Adrenal gland (tissue), 12 donors: ENCODE data around the gene SLC13A3. TPM values are rescaled to one million over a fixed set of nuclear protein-coding genes. Genes with fewer than 3 reads are reported as not detected.
A peak's percentile ranks its signal among the peaks of the same experiment; 100 is the strongest.

Experiments
- DNase-seq, 7 donors: peaks; one replicate each; pipeline ENCODE4 v3.0.0-alpha.2; 2019 to 2020
- H3K27ac ChIP-seq, 5 donors: fragments of 200-600 bp; sonication (generic) in 4 of 5; 1 replicate in 3 of 5; 2 replicates in 2 of 5; pipeline versions ENCODE4 v1.5.1 to v1.8.0; 2016 to 2020; ENCODE audit warnings: mild to moderate bottlenecking in 1 of 5
- H3K27me3 ChIP-seq: fragments of 200-600 bp; 2 replicates; pipeline ENCODE4 v1.8.0; 2021
- H3K36me3 ChIP-seq, 2 donors: fragments of 200-600 bp; replicated peaks in 1 of 2; 1 replicate in 1 of 2; 2 replicates in 1 of 2; pipeline versions ENCODE4 v1.5.1 to v1.8.0; 2018 to 2022
- H3K4me1 ChIP-seq, 2 donors: fragments of 200-600 bp; replicated peaks in 1 of 2; 1 replicate in 1 of 2; 2 replicates in 1 of 2; pipeline versions ENCODE4 v1.5.1 to v1.8.0; 2018 to 2021
- H3K4me3 ChIP-seq, 4 donors: fragments of 200-600 bp; sonication (generic) in 3 of 4; one replicate each; pipeline ENCODE4 v1.5.1; 2016 to 2018
- H3K9me3 ChIP-seq, 3 donors: fragments of 200-600 bp; sonication (generic) in 1 of 3; replicated peaks in 1 of 3; 1 replicate in 2 of 3; 2 replicates in 1 of 3; pipeline versions ENCODE4 v1.5.1 to v1.8.0; 2016 to 2021
- POLR2A ChIP-seq, 2 donors: fragments of 450-650 bp; IDR thresholded peaks; one replicate each; pipeline ENCODE4 v1.6.1; 2017; ENCODE audit warnings: antibody characterized with exemption in 2 of 2, mild to moderate bottlenecking in 2 of 2, moderate library complexity in 1 of 2
- WGBS, 4 donors: extraction: QIAGEN DNeasy Blood & Tissue Kit in 2 of 4; methylation state at CpG; one replicate each; pipeline versions ENCODE4 v1.1.5 to v1.1.7; 2013 to 2017; 5-methylcytosine and 5-hydroxymethylcytosine counted together
- intact Hi-C, 2 donors: fragments of 100-400 bp; cut with DNase I; formaldehyde crosslinking; loops; one replicate each; pipeline versions ENCODE4 v1.14.1 to v1.15.0; 2022 to 2023
- polyA plus RNA-seq, 3 donors: library from polyadenylated mRNA; stranded (reverse); fragments of 200-250 nt in 2 of 3; fragments of 350-450 nt in 1 of 3; fragmentation: Illumina TruSeq in 1 of 3; extraction: RNeasy Lipid Tissue Mini Kit (QIAGEN cat#74804) in 1 of 3; gene quantifications; one replicate each; pipeline ENCODE4 v1.2.3, GENCODE V29; 2013 to 2014
- total RNA-seq, 9 donors: library from RNA; depleted of rRNA in 4 of 9; stranded (reverse); fragments of >200 nt in 4 of 9; fragments of 120-200 nt in 1 of 9; fragmentation: NEBNext Ultra II Directional in 1 of 9; extraction: Animal tissue kit (Norgen Biotek cat#: 25700) in 1 of 9; gene quantifications; one replicate each; pipeline versions ENCODE4 v1.1.0 to v1.2.4, GENCODE V29; 2013 to 2023
- TF ChIP-seq, protein P1 (sequence below), 6 experiments: fragments of 450-650 bp in 4 of 6; fragments of 200-600 bp in 2 of 6; sonication (generic) in 1 of 6; IDR thresholded peaks; 1 replicate in 5 of 6; 2 replicates in 1 of 6; pipeline versions ENCODE4 v1.5.1 to v1.8.0; 2016 to 2021; ENCODE audit warnings: antibody characterized with exemption in 6 of 6, mild to moderate bottlenecking in 2 of 6, moderate library complexity in 1 of 6
- donor health status: healthy with polysubstance abuse.
- donor health status: Bipolar disorder and iron deficiency.
- donor health status: DM: yes; HTN: yes; CAD: no.
- donor health status: DM: no; HTN: no; CAD: no.
- donor health status: DM: no; HTN: no; CAD: no.
- donor health status: DM: yes; HTN: yes; CAD: no.

Gene SLC13A3
- total and polyA plus RNA-seq, 12 donors: 1.5 to 11.2 (median 3.9) TPM

DNA sequence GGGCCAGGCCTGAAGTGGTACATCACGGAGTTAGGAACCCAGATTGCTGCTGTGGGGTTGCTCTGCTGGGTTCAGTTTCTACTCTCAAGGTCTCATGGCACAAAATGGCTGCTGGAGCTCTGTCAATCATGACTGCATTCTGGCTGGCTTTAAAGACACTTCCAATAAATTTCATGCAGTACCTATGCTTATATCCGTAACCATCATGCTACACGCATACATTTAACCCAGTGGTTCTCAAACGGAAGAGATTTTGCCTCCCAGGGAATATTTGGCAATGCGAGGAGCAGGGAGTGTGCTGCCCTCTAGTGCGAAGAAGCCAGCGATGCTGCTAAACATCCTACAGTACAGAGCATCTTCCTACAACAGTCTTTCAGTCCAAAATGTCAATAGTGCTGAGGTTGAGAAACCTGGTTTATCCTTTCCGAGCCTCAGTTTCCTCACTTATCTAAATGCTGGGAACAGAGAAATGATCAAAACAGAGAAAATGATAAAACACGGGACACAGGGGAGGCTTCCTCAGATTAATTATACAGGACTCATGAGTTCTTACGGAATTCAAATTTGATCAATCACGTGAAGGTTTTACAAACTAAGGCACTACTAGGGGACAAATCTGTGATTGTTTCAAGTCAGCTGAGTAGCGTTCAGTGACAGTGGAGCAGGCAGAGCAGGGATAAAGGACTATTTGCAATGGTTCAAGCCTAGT lies 48.5 kb upstream of the SLC13A3 start:
- Histone ChIP-seq H3K4me1 (no peaks in the 10 kb centered on the region), H3K36me3 (no peaks in the 10 kb centered on the region), H3K27ac (no peak overlapping the region), H3K4me3 (no peak overlapping the region), H3K27me3 (no peaks in the 10 kb centered on the region), H3K9me3 (no peaks in the 10 kb centered on the region)
- peak in 1 of 7 donors; percentile 46 for DNase-seq
- TF ChIP-seq POLR2A (IDR thresholded peaks at IDR 0.05): no peak
- TF ChIP-seq, protein P1, sequence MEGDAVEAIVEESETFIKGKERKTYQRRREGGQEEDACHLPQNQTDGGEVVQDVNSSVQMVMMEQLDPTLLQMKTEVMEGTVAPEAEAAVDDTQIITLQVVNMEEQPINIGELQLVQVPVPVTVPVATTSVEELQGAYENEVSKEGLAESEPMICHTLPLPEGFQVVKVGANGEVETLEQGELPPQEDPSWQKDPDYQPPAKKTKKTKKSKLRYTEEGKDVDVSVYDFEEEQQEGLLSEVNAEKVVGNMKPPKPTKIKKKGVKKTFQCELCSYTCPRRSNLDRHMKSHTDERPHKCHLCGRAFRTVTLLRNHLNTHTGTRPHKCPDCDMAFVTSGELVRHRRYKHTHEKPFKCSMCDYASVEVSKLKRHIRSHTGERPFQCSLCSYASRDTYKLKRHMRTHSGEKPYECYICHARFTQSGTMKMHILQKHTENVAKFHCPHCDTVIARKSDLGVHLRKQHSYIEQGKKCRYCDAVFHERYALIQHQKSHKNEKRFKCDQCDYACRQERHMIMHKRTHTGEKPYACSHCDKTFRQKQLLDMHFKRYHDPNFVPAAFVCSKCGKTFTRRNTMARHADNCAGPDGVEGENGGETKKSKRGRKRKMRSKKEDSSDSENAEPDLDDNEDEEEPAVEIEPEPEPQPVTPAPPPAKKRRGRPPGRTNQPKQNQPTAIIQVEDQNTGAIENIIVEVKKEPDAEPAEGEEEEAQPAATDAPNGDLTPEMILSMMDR (IDR thresholded peaks at IDR 0.05): peak in 5 of 6 experiments; percentile 8 to 43 (median 39)
- 42 to 53% (median 48%) methylated on average over 12 of the region's 12 CpGs for WGBS, 4 donors
- intact Hi-C loops: no loop called here

DNA sequence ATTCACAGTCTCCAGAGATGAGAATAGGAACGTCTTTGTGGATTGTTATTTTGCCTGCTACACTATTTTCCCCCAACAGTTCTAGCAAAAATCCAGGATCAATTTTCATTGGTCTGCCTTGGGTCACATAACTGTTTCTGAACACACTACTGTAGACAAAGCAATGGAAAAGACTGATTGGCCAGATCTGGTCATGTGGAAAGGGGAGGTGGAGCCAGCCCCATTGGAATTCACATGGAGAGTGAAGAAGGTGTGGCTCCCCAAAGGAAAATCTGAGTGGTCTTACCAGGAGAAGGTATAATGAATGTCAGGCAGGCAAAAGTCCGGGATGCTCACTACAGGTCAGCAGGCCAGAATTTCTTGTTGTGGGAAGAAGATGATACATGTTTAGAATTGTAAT lies 47.5 kb upstream of the SLC13A3 start:
- TF ChIP-seq, protein P1 (IDR thresholded peaks at IDR 0.05): no peak
- TF ChIP-seq POLR2A (IDR thresholded peaks at IDR 0.05): no peak
- H3K27me3 ChIP-seq: no peaks in the 10 kb centered on the region
- intact Hi-C loops: no loop called here
- no peaks in the 10 kb centered on the region for H3K36me3 ChIP-seq
- H3K4me1 ChIP-seq: no peaks in the 10 kb centered on the region
- DNase-seq: peak in 1 of 7 donors; percentile 36
- H3K27ac ChIP-seq: no peak overlapping the region
- no peaks in the 10 kb centered on the region for H3K9me3 ChIP-seq
- WGBS, 4 donors: 71 to 89% (median 80%) methylated on average over 2 of the region's 2 CpGs
- H3K4me3 ChIP-seq: no peak overlapping the region

- DNase-seq: no peak
- intact Hi-C loops: no loop called here
- H3K4me3 ChIP-seq: no peak overlapping the region
Observed at GRCh38 chr20:46696791-46697279, 45.6 kb upstream of the SLC13A3 start.

DNA sequence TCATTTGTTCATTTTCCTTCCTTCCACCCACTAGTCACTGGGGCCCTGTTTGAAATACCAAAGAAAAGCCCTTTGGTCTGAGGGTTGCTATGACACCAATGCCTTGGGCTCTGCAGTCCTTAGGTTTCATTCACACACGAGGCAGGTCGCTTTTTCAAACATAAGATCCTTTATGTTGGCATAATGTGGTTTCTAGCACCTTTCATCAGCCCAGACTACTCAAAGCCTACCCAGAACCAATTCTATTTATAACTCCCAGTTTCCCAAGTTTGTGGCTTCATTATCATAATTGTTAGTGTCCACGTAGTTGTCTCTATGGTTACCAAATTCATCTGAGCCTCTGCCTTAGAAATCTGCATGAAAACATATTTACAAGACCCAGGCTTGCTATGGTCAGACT lies 44.6 kb upstream of the SLC13A3 start:
- intact Hi-C loops: no loop called here
- H3K27me3 ChIP-seq: no peaks in the 10 kb centered on the region
- no peaks in the 10 kb centered on the region for H3K9me3 ChIP-seq
- H3K27ac ChIP-seq: peak overlapping the region in 1 of 5 donors; percentile 27
- 58 to 59% (median 59%) methylated on average over 3 of the region's 3 CpGs for WGBS, 4 donors
- no peak overlapping the region for H3K4me3 ChIP-seq
- DNase-seq: no peak
- no peak for TF ChIP-seq POLR2A (IDR thresholded peaks at IDR 0.05)
- TF ChIP-seq, protein P1 (IDR thresholded peaks at IDR 0.05): no peak
- H3K4me1 ChIP-seq: no peaks in the 10 kb centered on the region
- H3K36me3 ChIP-seq: no peaks in the 10 kb centered on the region

More at GRCh38 chr20:46696791-46697279, 45.6 kb upstream of the SLC13A3 start:
- Histone ChIP-seq H3K9me3 (no peaks in the 10 kb centered on the region), H3K36me3 (no peaks in the 10 kb centered on the region), H3K4me1 (no peaks in the 10 kb centered on the region), H3K27ac (no peak overlapping the region), H3K27me3 (no peaks in the 10 kb centered on the region)
- 77 to 83% (median 81%) methylated on average over 3 of the region's 3 CpGs for WGBS, 4 donors
- TF ChIP-seq, protein P1 (IDR thresholded peaks at IDR 0.05): no peak
- no peak for TF ChIP-seq POLR2A (IDR thresholded peaks at IDR 0.05)
